HUES64 (cell line): ENCODE data around the gene PABPN1.
A peak's percentile ranks its signal among the peaks of the same experiment; 100 is the strongest.

Experiments
- H3K27ac ChIP-seq: 2 replicates; pipeline ENCODE4 v1.7.0; 2013; ENCODE audit warnings: low read depth, low read length, inconsistent platforms
- H3K27me3 ChIP-seq: 2 replicates; pipeline ENCODE4 v1.6.1; 2013; ENCODE audit warnings: mild to moderate bottlenecking, low read length; ENCODE audit not compliant: insufficient read depth
- H3K36me3 ChIP-seq: 2 replicates; pipeline ENCODE4 v1.6.1; 2013; ENCODE audit warnings: mild to moderate bottlenecking, low read length; ENCODE audit not compliant: insufficient read depth
- H3K4me1 ChIP-seq: 2 replicates; pipeline ENCODE4 v1.6.1; 2013; ENCODE audit warnings: mild to moderate bottlenecking, low read length, moderate library complexity; ENCODE audit not compliant: insufficient read depth
- H3K4me3 ChIP-seq: 2 replicates; pipeline ENCODE4 v1.5.1; 2013; ENCODE audit warnings: mild to moderate bottlenecking, low read length, moderate library complexity
- H3K9ac ChIP-seq: 2 replicates; pipeline ENCODE4 v1.6.1; 2013; ENCODE audit warnings: mild to moderate bottlenecking, low read depth, low read length
- H3K9me3 ChIP-seq: 2 replicates; pipeline ENCODE4 v1.6.1; 2013; ENCODE audit warnings: low read depth, low read length; ENCODE audit not compliant: insufficient read depth
- WGBS: fragments of 150-250, 120-280 bp; methylation state at CpG from one replicate; pipeline ENCODE4 v1.1.7; 2013; ENCODE audit warnings: missing lambda C conversion rate; 5-methylcytosine and 5-hydroxymethylcytosine counted together

PABPN1 gene

DNA sequence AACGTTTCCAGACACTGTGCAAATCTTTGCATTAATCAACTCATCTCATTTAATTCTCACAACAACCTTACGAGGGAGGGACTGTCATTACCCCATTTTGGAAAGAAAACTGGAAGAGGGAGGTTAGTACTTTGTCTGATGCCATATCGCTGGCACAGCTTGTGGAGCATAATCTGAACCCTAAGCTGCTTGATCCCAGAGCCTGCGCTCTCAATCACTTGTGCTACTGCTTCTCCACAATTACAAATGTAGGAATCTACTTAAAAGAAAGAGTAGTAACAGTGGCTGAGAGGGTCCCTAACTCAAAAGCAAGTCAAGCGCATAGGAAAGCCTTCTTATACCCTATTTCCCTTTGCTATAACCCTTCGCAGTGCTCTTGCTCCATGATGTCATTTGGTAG lies 40.5 kb downstream of the PABPN1 start:
- Histone ChIP-seq H3K9me3 (no peaks in the 10 kb centered on the region), H3K9ac (no peak overlapping the region), H3K27me3 (no peaks in the 10 kb centered on the region), H3K4me1 (peaks cover 7% of the 10 kb centered on the region), H3K27ac (no peak overlapping the region), H3K36me3 (peaks cover 32% of the 10 kb centered on the region), H3K4me3 (no peak overlapping the region)
- WGBS: 88% methylated on average over 6 of the region's 6 CpGs

DNA sequence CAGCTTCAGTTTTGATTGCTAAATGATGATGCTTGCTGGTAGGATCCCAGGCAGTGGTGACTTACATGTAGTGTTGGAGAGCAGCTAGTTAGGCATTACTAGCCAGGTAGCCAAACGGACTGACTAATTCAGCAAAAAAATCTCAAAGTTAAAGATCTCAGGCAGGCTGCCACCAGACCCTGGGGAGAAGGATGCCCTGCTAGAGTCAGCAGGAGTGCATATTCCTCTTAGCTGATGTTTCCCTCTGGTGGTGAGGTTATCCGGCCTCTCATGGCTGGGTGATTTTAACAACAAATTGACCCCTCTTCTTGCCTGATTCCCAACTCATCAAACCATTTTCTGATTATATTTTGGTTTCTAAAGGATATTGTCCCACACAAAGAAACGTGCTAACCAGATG lies 40.9 kb downstream of the PABPN1 start:
- Histone ChIP-seq H3K9me3 (no peaks in the 10 kb centered on the region), H3K4me1 (peaks cover 12% of the 10 kb centered on the region), H3K27ac (no peak overlapping the region), H3K4me3 (no peak overlapping the region), H3K27me3 (no peaks in the 10 kb centered on the region), H3K9ac (no peak overlapping the region), H3K36me3 (peaks cover 29% of the 10 kb centered on the region)
- 86% methylated on average over 3 of the region's 3 CpGs for WGBS

- Histone ChIP-seq H3K9ac (peak overlapping the region; percentile 84), H3K4me1 (peaks cover 13% of the 10 kb centered on the region), H3K27ac (peak overlapping the region; percentile 6; the same call in 1 of the 2 replicates), H3K9me3 (no peaks in the 10 kb centered on the region), H3K27me3 (peaks cover 14% of the 10 kb centered on the region), H3K4me3 (peak overlapping the region; percentile 76), H3K36me3 (peaks cover 14% of the 10 kb centered on the region; the same call in 1 of the 2 replicates)
- WGBS: 7% methylated on average over 21 of the region's 21 CpGs
These were observed 43.1 kb downstream of the PABPN1 start for GRCh38 chr14:23364164-23365035.

- H3K27me3 ChIP-seq: peaks cover 14% of the 10 kb centered on the region
- H3K27ac ChIP-seq: peak within 1 kb of the TSS; percentile 86
- H3K4me1 ChIP-seq: peaks cover 13% of the 10 kb centered on the region
- peak within 1 kb of the TSS; percentile 84 for H3K9ac ChIP-seq
- peak within 1 kb of the TSS; percentile 76 for H3K4me3 ChIP-seq
- no peaks in the 10 kb centered on the region for H3K9me3 ChIP-seq
- WGBS: under 1% methylated on average over 74 of the region's 74 CpGs
- H3K36me3 ChIP-seq: peaks cover 9% of the 10 kb centered on the region; the same call in 1 of the 2 replicates
These were observed 43.9 kb downstream of the PABPN1 start, which contains the start of gene EFS for GRCh38 chr14:23365036-23365731. Gene EFS, minus strand, starts transcription at chr14:23365172. Its CDS starts 147 bp downstream, at chr14:23365025.

GRCh38 chr14:23365732-23366425 lies 44.6 kb downstream of the PABPN1 start:
- peak overlapping the region; percentile 76 for H3K4me3 ChIP-seq
- peak overlapping the region; percentile 86 for H3K27ac ChIP-seq
- H3K9ac ChIP-seq: peak overlapping the region; percentile 84

GRCh38 chr14:23366426-23366921 lies 45.2 kb downstream of the PABPN1 start:
- peak overlapping the region; percentile 86; the same call in 1 of the 2 replicates for H3K27ac ChIP-seq
- no peaks in the 10 kb centered on the region for H3K9me3 ChIP-seq
- WGBS: 1% methylated on average over 32 of the region's 34 CpGs
- H3K4me1 ChIP-seq: peaks cover 13% of the 10 kb centered on the region
- H3K27me3 ChIP-seq: peaks cover 14% of the 10 kb centered on the region
- 0 out of 2 replicates have a peak, but pooled peaks cover 2% of the 10 kb centered on the region for H3K36me3 ChIP-seq
- peak overlapping the region; percentile 76 for H3K4me3 ChIP-seq
- peak overlapping the region; percentile 38; the same call in 1 of the 2 replicates for H3K9ac ChIP-seq

More at GRCh38 chr14:23365732-23366425, 44.6 kb downstream of the PABPN1 start:
- Histone ChIP-seq H3K27me3 (peaks cover 14% of the 10 kb centered on the region), H3K36me3 (peaks cover 7% of the 10 kb centered on the region; the same call in 1 of the 2 replicates), H3K4me1 (peaks cover 13% of the 10 kb centered on the region), H3K9me3 (no peaks in the 10 kb centered on the region)
- under 1% methylated on average over 47 of the region's 51 CpGs for WGBS

DNA sequence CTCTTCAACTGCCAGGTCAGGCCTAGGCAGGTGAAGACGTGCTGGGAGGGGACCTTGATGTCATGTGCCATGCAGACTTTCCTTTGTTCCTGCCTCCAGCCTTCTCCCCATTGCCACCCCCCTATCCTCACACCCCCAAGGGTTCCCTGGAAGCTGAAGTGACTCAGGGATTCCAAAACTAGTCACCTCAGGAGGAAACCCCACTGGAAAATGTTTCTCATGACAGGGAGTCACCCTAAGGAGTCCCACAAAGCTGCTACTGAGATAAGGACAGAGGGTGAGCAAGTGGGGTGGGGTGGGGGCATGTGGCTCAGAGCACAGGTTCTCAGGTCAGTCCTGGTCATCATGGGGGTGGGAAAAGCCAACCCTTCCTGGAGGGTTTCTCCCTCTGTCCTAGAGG lies 49.0 kb downstream of the PABPN1 start:
- 67% methylated on average over 1 of the region's 1 CpG for WGBS
- H3K27me3 ChIP-seq: peaks cover 14% of the 10 kb centered on the region
- no peak overlapping the region for H3K9ac ChIP-seq
- peaks cover 7% of the 10 kb centered on the region for H3K4me1 ChIP-seq
- no peaks in the 10 kb centered on the region for H3K9me3 ChIP-seq
- H3K4me3 ChIP-seq: no peak overlapping the region
- no peaks in the 10 kb centered on the region for H3K36me3 ChIP-seq
- no peak overlapping the region for H3K27ac ChIP-seq

DNA sequence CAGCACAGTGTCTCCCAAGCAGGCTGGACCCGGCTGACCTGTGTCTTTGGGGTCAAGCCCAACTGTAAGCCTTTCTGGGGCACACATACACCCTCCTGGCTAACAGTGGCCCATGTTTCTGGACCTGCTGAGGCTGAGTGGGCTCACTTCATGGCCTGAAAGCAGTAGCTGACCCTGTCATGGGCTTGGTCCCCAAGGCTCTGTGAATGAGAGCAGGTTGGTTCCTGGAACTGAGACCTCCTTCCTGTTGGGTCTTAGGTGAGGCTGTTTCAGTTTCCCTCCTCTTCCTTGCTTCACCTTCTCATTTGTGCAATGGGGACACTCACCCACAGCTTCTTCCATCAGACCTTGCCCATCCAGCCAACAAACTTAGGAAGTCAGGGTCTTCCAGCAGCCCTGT lies 50.6 kb downstream of the PABPN1 start:
- 81% methylated on average over 1 of the region's 1 CpG for WGBS
- H3K9me3 ChIP-seq: no peaks in the 10 kb centered on the region
- H3K4me1 ChIP-seq: peaks cover 5% of the 10 kb centered on the region
- H3K27me3 ChIP-seq: peaks cover 14% of the 10 kb centered on the region
- H3K4me3 ChIP-seq: no peak overlapping the region
- H3K9ac ChIP-seq: no peak overlapping the region
- H3K36me3 ChIP-seq: no peaks in the 10 kb centered on the region
- H3K27ac ChIP-seq: no peak overlapping the region

- H3K4me1 ChIP-seq: no peaks in the 10 kb centered on the region
- H3K27me3 ChIP-seq: peaks cover 17% of the 10 kb centered on the region
- no peak within 1 kb of the TSS for H3K4me3 ChIP-seq
- no peak within 1 kb of the TSS for H3K27ac ChIP-seq
- no peaks in the 10 kb centered on the region for H3K36me3 ChIP-seq
- H3K9me3 ChIP-seq: no peaks in the 10 kb centered on the region
- 76% methylated on average over 2 of the region's 2 CpGs for WGBS
- H3K9ac ChIP-seq: no peak within 1 kb of the TSS
These were observed 51.3 kb downstream of the PABPN1 start, which contains the start of gene IL25 for GRCh38 chr14:23372509-23372908. Gene IL25, plus strand, starts transcription at chr14:23372809.

DNA sequence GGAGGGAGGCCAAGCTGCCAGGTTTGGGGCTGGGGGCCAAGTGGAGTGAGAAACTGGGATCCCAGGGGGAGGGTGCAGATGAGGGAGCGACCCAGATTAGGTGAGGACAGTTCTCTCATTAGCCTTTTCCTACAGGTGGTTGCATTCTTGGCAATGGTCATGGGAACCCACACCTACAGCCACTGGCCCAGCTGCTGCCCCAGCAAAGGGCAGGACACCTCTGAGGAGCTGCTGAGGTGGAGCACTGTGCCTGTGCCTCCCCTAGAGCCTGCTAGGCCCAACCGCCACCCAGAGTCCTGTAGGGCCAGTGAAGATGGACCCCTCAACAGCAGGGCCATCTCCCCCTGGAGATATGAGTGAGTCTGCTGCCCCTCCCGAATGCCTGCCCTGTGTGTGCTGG lies 51.8 kb downstream of the PABPN1 start:
- Histone ChIP-seq H3K27me3 (peaks cover 17% of the 10 kb centered on the region), H3K4me3 (no peak overlapping the region), H3K36me3 (no peaks in the 10 kb centered on the region), H3K9me3 (no peaks in the 10 kb centered on the region), H3K4me1 (no peaks in the 10 kb centered on the region), H3K9ac (no peak overlapping the region), H3K27ac (no peak overlapping the region)
- WGBS: 84% methylated on average over 3 of the region's 3 CpGs
